K562 (cell line): ENCODE data around the gene VPS13C.

Source experiments
- EZH2 ChIP-seq: IDR thresholded peaks from 2 replicates; pipeline ENCODE4 v1.6.1; 2012; ENCODE audit warnings: low read depth, mild to moderate bottlenecking, inconsistent platforms, low read length, borderline replicate concordance
- GATAD2A ChIP-seq: fragments of 450-650 bp; IDR thresholded peaks from 2 replicates; pipeline ENCODE4 v1.6.1; 2017
- HDGF ChIP-seq: fragments of 450-650 bp; IDR thresholded peaks from 2 replicates; pipeline ENCODE4 v1.6.1; 2016
- IRF2 ChIP-seq: sonication (generic); formaldehyde crosslinking; IDR thresholded peaks from 2 replicates; pipeline ENCODE4 v1.8.1; 2022; ENCODE audit warnings: mild to moderate bottlenecking, missing genetic modification reagents
- NELFE ChIP-seq: IDR thresholded peaks from 2 replicates; pipeline ENCODE4 v1.6.1; 2011; ENCODE audit warnings: mild to moderate bottlenecking; ENCODE audit not compliant: insufficient read depth, insufficient read length
- NFE2 ChIP-seq: IDR thresholded peaks from 2 replicates; pipeline ENCODE4 v1.6.1; 2014; ENCODE audit warnings: antibody characterized with exemption, low read depth
- NR3C1 ChIP-seq: sonication (generic); formaldehyde crosslinking; IDR thresholded peaks from 2 replicates; pipeline ENCODE4 v1.8.1; 2022; ENCODE audit warnings: missing genetic modification reagents
- POLR2AphosphoS5 ChIP-seq: IDR thresholded peaks from 2 replicates; pipeline ENCODE4 v1.6.1; 2011; ENCODE audit warnings: mild to moderate bottlenecking, low read depth, low read length, moderate library complexity; ENCODE audit not compliant: control insufficient read depth, insufficient read depth
- TAF1 ChIP-seq: IDR thresholded peaks from 2 replicates; pipeline ENCODE4 v1.6.1; 2011; ENCODE audit warnings: mild to moderate bottlenecking, low read length, moderate library complexity; ENCODE audit not compliant: insufficient read depth, control insufficient read depth, severe bottlenecking; ENCODE audit errors: extremely low read depth
- ZFP36 ChIP-seq: fragments of 150-350 bp; IDR thresholded peaks from 2 replicates; pipeline ENCODE4 v1.6.1; 2018; ENCODE audit warnings: low read length, low read depth; ENCODE audit not compliant: partially characterized antibody
- TF ChIP-seq, protein P1 (sequence below), 3 experiments: IDR thresholded peaks in 2 of 3; conservative IDR thresholded peaks in 1 of 3; 2 replicates each; pipeline ENCODE4 v1.5.1; 2011 to 2012; ENCODE audit warnings: low read length in 3 of 3, mild to moderate bottlenecking in 3 of 3, control low read depth in 2 of 3, improper control_type of control experiment in 1 of 3, inconsistent platforms in 1 of 3, low read depth in 1 of 3, mixed read lengths in 1 of 3, moderate library complexity in 1 of 3; ENCODE audit not compliant: insufficient read depth in 2 of 3

DNA sequence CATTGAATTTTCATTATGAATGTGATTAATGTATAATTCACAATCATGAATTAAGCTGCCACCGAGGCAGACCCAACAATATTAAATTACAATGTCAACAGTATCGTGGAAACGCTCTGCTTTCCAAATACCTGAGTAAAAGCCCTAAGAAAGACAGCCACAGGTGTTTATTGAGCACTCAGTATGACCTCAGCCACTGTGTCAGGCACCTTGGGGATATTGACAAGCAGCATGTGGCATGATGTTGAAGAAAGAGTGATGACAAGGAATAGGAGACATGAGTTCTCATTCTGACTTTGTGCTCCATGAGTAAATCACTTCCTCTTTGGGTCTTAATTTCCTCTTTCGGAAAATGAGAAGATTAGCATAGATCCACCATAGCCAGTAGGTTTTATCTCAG, 19.3 kb upstream of the VPS13C start:
- TF ChIP-seq NELFE (no peak), IRF2 (CRISPR knock-in tag) (no peak), POLR2AphosphoS5 (no peak), TAF1 (no peak), GATAD2A (no peak), NR3C1 (CRISPR knock-in tag) (no peak), EZH2 (no peak), ZFP36 (no peak), NFE2 (no peak), HDGF (no peak)
- TF ChIP-seq, protein P1, sequence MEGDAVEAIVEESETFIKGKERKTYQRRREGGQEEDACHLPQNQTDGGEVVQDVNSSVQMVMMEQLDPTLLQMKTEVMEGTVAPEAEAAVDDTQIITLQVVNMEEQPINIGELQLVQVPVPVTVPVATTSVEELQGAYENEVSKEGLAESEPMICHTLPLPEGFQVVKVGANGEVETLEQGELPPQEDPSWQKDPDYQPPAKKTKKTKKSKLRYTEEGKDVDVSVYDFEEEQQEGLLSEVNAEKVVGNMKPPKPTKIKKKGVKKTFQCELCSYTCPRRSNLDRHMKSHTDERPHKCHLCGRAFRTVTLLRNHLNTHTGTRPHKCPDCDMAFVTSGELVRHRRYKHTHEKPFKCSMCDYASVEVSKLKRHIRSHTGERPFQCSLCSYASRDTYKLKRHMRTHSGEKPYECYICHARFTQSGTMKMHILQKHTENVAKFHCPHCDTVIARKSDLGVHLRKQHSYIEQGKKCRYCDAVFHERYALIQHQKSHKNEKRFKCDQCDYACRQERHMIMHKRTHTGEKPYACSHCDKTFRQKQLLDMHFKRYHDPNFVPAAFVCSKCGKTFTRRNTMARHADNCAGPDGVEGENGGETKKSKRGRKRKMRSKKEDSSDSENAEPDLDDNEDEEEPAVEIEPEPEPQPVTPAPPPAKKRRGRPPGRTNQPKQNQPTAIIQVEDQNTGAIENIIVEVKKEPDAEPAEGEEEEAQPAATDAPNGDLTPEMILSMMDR (IDR thresholded peaks at IDR 0.05 in 2 of 3, conservative IDR thresholded peaks at IDR 0.05 in 1 of 3; ENCODE audit: insufficient read depth in 2 of 3, low read depth in 1 of 3, low read length in 3 of 3), result no peak
